ENCODE results near the gene PRDM5.

PRDM5 gene

GRCh38 chr4:120903419-120903818, 19.1 kb downstream of the PRDM5 start:
- Histone ChIP-seq H3K18ac (ENCODE audit: low read length) (no peak overlapping the region), H3K56ac (ENCODE audit: low read length) (no peak overlapping the region), H3K9ac (ENCODE audit: low read length) (no peak overlapping the region), H4K8ac (ENCODE audit: low read depth, low read length) (no peak overlapping the region), H3K23ac (ENCODE audit: low read length) (no peak overlapping the region), H4K5ac (ENCODE audit: low read length) (no peak overlapping the region), H2BK5ac (ENCODE audit: low read length) (no peak overlapping the region), H3K4me2 (ENCODE audit: low read length) (no peak overlapping the region), H3K79me2 (ENCODE audit: control insufficient read depth, insufficient read depth, low read length) (no peaks in the 10 kb centered on the region), H3K4ac (ENCODE audit: low read depth, low read length) (no peak overlapping the region), H3K4me1 (ENCODE audit: control insufficient read depth, low read depth, low read length) (no peaks in the 10 kb centered on the region), H3K27ac (ENCODE audit: low read depth, low read length) (no peak overlapping the region), H2BK120ac (ENCODE audit: low read depth, low read length) (no peak overlapping the region), H2BK15ac (replicated peaks; ENCODE audit: low read depth) (no peak overlapping the region), H3K4me3 (ENCODE audit: low read length) (no peak overlapping the region), H2AK5ac (ENCODE audit: low read length) (no peak overlapping the region), H3K27me3 (ENCODE audit: insufficient read depth, low read length, poor library complexity) (no peaks in the 10 kb centered on the region), H3K79me1 (ENCODE audit: low read length) (no peaks in the 10 kb centered on the region), H3K36me3 (ENCODE audit: control insufficient read depth, insufficient read depth, low read length) (no peaks in the 10 kb centered on the region)
- no CpG with 5 or more reads among the region's 2 CpGs for WGBS (ENCODE audit: extremely low coverage, insufficient coverage, low lambda C conversion rate)
- no peak for DNase-seq

- Histone ChIP-seq H4K5ac (ENCODE audit: low read length) (no peak overlapping the region), H3K56ac (ENCODE audit: low read length) (no peak overlapping the region), H3K4me1 (ENCODE audit: control insufficient read depth, low read depth, low read length) (no peaks in the 10 kb centered on the region), H2BK5ac (ENCODE audit: low read length) (no peak overlapping the region), H4K8ac (ENCODE audit: low read depth, low read length) (no peak overlapping the region), H2BK15ac (replicated peaks; ENCODE audit: low read depth) (no peak overlapping the region), H2BK120ac (ENCODE audit: low read depth, low read length) (no peak overlapping the region), H2AK5ac (ENCODE audit: low read length) (no peak overlapping the region), H3K79me2 (ENCODE audit: control insufficient read depth, insufficient read depth, low read length) (no peaks in the 10 kb centered on the region), H3K79me1 (ENCODE audit: low read length) (no peaks in the 10 kb centered on the region), H3K4me3 (ENCODE audit: low read length) (no peak overlapping the region), H3K9ac (ENCODE audit: low read length) (no peak overlapping the region), H3K27ac (ENCODE audit: low read depth, low read length) (no peak overlapping the region), H3K23ac (ENCODE audit: low read length) (no peak overlapping the region), H3K18ac (ENCODE audit: low read length) (no peak overlapping the region), H3K4ac (ENCODE audit: low read depth, low read length) (no peak overlapping the region), H3K4me2 (ENCODE audit: low read length) (no peak overlapping the region), H3K27me3 (ENCODE audit: insufficient read depth, low read length, poor library complexity) (no peaks in the 10 kb centered on the region), H3K36me3 (ENCODE audit: control insufficient read depth, insufficient read depth, low read length) (no peaks in the 10 kb centered on the region)
- DNase-seq: no peak
Measured at GRCh38 chr4:120902925-120903324, 19.6 kb downstream of the PRDM5 start.

GRCh38 chr4:120901731-120902130, 20.8 kb downstream of the PRDM5 start:
- no peak overlapping the region for H3K56ac ChIP-seq (ENCODE audit: low read length)
- no CpG with 5 or more reads among the region's 1 CpG for WGBS (ENCODE audit: extremely low coverage, insufficient coverage, low lambda C conversion rate)
- no peak for DNase-seq
- no peak overlapping the region for H2AK5ac ChIP-seq (ENCODE audit: low read length)
- H3K18ac ChIP-seq (ENCODE audit: low read length): no peak overlapping the region
- H3K79me1 ChIP-seq (ENCODE audit: low read length): no peaks in the 10 kb centered on the region
- no peak overlapping the region for H4K8ac ChIP-seq (ENCODE audit: low read depth, low read length)
- no peak overlapping the region for H4K5ac ChIP-seq (ENCODE audit: low read length)
- H3K79me2 ChIP-seq (ENCODE audit: control insufficient read depth, insufficient read depth, low read length): no peaks in the 10 kb centered on the region
- no peak overlapping the region for H3K4me2 ChIP-seq (ENCODE audit: low read length)
- no peaks in the 10 kb centered on the region for H3K36me3 ChIP-seq (ENCODE audit: control insufficient read depth, insufficient read depth, low read length)
- no peak overlapping the region for H2BK5ac ChIP-seq (ENCODE audit: low read length)
- no peak overlapping the region for H2BK120ac ChIP-seq (ENCODE audit: low read depth, low read length)
- no peak overlapping the region for H3K27ac ChIP-seq (ENCODE audit: low read depth, low read length)
- H3K9ac ChIP-seq (ENCODE audit: low read length): no peak overlapping the region
- H3K23ac ChIP-seq (ENCODE audit: low read length): no peak overlapping the region
- no peaks in the 10 kb centered on the region for H3K4me1 ChIP-seq (ENCODE audit: control insufficient read depth, low read depth, low read length)
- no peak overlapping the region for H3K4me3 ChIP-seq (ENCODE audit: low read length)
- no peaks in the 10 kb centered on the region for H3K27me3 ChIP-seq (ENCODE audit: insufficient read depth, low read length, poor library complexity)
- no peak overlapping the region for H3K4ac ChIP-seq (ENCODE audit: low read depth, low read length)
- no peak overlapping the region for H2BK15ac ChIP-seq (replicated peaks; ENCODE audit: low read depth)

- Histone ChIP-seq H3K27ac (ENCODE audit: low read depth, low read length) (no peak overlapping the region), H4K8ac (ENCODE audit: low read depth, low read length) (no peak overlapping the region), H3K23ac (ENCODE audit: low read length) (no peak overlapping the region), H3K4ac (ENCODE audit: low read depth, low read length) (no peak overlapping the region), H3K79me2 (ENCODE audit: control insufficient read depth, insufficient read depth, low read length) (no peaks in the 10 kb centered on the region), H3K36me3 (ENCODE audit: control insufficient read depth, insufficient read depth, low read length) (no peaks in the 10 kb centered on the region), H3K56ac (ENCODE audit: low read length) (no peak overlapping the region), H3K4me3 (ENCODE audit: low read length) (no peak overlapping the region), H3K4me1 (ENCODE audit: control insufficient read depth, low read depth, low read length) (no peaks in the 10 kb centered on the region), H2AK5ac (ENCODE audit: low read length) (no peak overlapping the region), H2BK5ac (ENCODE audit: low read length) (no peak overlapping the region), H3K4me2 (ENCODE audit: low read length) (no peak overlapping the region), H4K5ac (ENCODE audit: low read length) (no peak overlapping the region), H3K18ac (ENCODE audit: low read length) (no peak overlapping the region), H2BK15ac (replicated peaks; ENCODE audit: low read depth) (no peak overlapping the region), H2BK120ac (ENCODE audit: low read depth, low read length) (no peak overlapping the region), H3K9ac (ENCODE audit: low read length) (no peak overlapping the region), H3K79me1 (ENCODE audit: low read length) (no peaks in the 10 kb centered on the region), H3K27me3 (ENCODE audit: insufficient read depth, low read length, poor library complexity) (no peaks in the 10 kb centered on the region)
- DNase-seq: no peak
- no CpG with 5 or more reads among the region's 4 CpGs for WGBS (ENCODE audit: extremely low coverage, insufficient coverage, low lambda C conversion rate)
Measured at GRCh38 chr4:120897981-120898719, 24.4 kb downstream of the PRDM5 start.

- H3K9ac ChIP-seq (ENCODE audit: low read length): no peak overlapping the region
- H3K4ac ChIP-seq (ENCODE audit: low read depth, low read length): no peak overlapping the region
- no peak overlapping the region for H2BK5ac ChIP-seq (ENCODE audit: low read length)
- DNase-seq: no peak
- H3K56ac ChIP-seq (ENCODE audit: low read length): no peak overlapping the region
- H4K5ac ChIP-seq (ENCODE audit: low read length): no peak overlapping the region
- H3K79me1 ChIP-seq (ENCODE audit: low read length): no peaks in the 10 kb centered on the region
- no peak overlapping the region for H4K8ac ChIP-seq (ENCODE audit: low read depth, low read length)
- H3K27ac ChIP-seq (ENCODE audit: low read depth, low read length): no peak overlapping the region
- H3K36me3 ChIP-seq (ENCODE audit: control insufficient read depth, insufficient read depth, low read length): no peaks in the 10 kb centered on the region
- H3K79me2 ChIP-seq (ENCODE audit: control insufficient read depth, insufficient read depth, low read length): no peaks in the 10 kb centered on the region
- no peak overlapping the region for H3K4me3 ChIP-seq (ENCODE audit: low read length)
- H2BK120ac ChIP-seq (ENCODE audit: low read depth, low read length): no peak overlapping the region
- no peak overlapping the region for H3K18ac ChIP-seq (ENCODE audit: low read length)
- no peak overlapping the region for H2BK15ac ChIP-seq (replicated peaks; ENCODE audit: low read depth)
- WGBS (ENCODE audit: extremely low coverage, insufficient coverage, low lambda C conversion rate): no CpG with 5 or more reads among the region's 2 CpGs
- no peak overlapping the region for H3K23ac ChIP-seq (ENCODE audit: low read length)
- no peaks in the 10 kb centered on the region for H3K27me3 ChIP-seq (ENCODE audit: insufficient read depth, low read length, poor library complexity)
- no peak overlapping the region for H3K4me2 ChIP-seq (ENCODE audit: low read length)
- no peak overlapping the region for H2AK5ac ChIP-seq (ENCODE audit: low read length)
- no peaks in the 10 kb centered on the region for H3K4me1 ChIP-seq (ENCODE audit: control insufficient read depth, low read depth, low read length)
Measured at GRCh38 chr4:120895554-120895953, 27.0 kb downstream of the PRDM5 start.

GRCh38 chr4:120893314-120893713, 29.2 kb downstream of the PRDM5 start:
- Histone ChIP-seq H2BK15ac (replicated peaks; ENCODE audit: low read depth) (no peak overlapping the region), H3K56ac (ENCODE audit: low read length) (no peak overlapping the region), H4K5ac (ENCODE audit: low read length) (no peak overlapping the region), H3K9ac (ENCODE audit: low read length) (no peak overlapping the region), H2BK5ac (ENCODE audit: low read length) (no peak overlapping the region), H3K4me2 (ENCODE audit: low read length) (no peak overlapping the region), H2BK120ac (ENCODE audit: low read depth, low read length) (no peak overlapping the region), H3K4ac (ENCODE audit: low read depth, low read length) (no peak overlapping the region), H4K8ac (ENCODE audit: low read depth, low read length) (no peak overlapping the region), H3K79me1 (ENCODE audit: low read length) (no peaks in the 10 kb centered on the region), H3K4me3 (ENCODE audit: low read length) (no peak overlapping the region), H3K23ac (ENCODE audit: low read length) (no peak overlapping the region), H3K36me3 (ENCODE audit: control insufficient read depth, insufficient read depth, low read length) (no peaks in the 10 kb centered on the region), H3K79me2 (ENCODE audit: control insufficient read depth, insufficient read depth, low read length) (no peaks in the 10 kb centered on the region), H3K18ac (ENCODE audit: low read length) (no peak overlapping the region), H3K27me3 (ENCODE audit: insufficient read depth, low read length, poor library complexity) (peaks cover 2% of the 10 kb centered on the region), H2AK5ac (ENCODE audit: low read length) (no peak overlapping the region), H3K27ac (ENCODE audit: low read depth, low read length) (no peak overlapping the region), H3K4me1 (ENCODE audit: control insufficient read depth, low read depth, low read length) (no peaks in the 10 kb centered on the region)
- WGBS (ENCODE audit: extremely low coverage, insufficient coverage, low lambda C conversion rate): no CpG with 5 or more reads among the region's 2 CpGs
- no peak for DNase-seq
